A673 (cell line): ENCODE measurements around the gene DFFB. TPM values are rescaled to one million over a fixed set of nuclear protein-coding genes. Genes with fewer than 3 reads are reported as not detected.

Experiments
- BruUV-seq: library from RNA; stranded (reverse); fragments of 400-500 nt; replicated peaks from 2 replicates; lab custom pipeline; 2021; lab: Mats Ljungman, UMichigan
- CTCF ChIA-PET: fragments of 300-600 bp; sonication (Branson Sonifier 250); formaldehyde crosslinking; loops from one replicate; lab custom pipeline; 2022; ENCODE audit warnings: antibody characterized with exemption; lab: Charles Lee
- POLR2A ChIA-PET: fragments of 300-600 bp; sonication (Branson Sonifier 250); formaldehyde crosslinking; loops from one replicate; lab custom pipeline; 2022; ENCODE audit warnings: antibody characterized with exemption; ENCODE audit not compliant: low non-redundant PET; lab: Charles Lee
- DNase-seq: peaks from one replicate; pipeline ENCODE4 v3.0.0-alpha.2; 2015; ENCODE audit warnings: low spot score
- H3K27ac ChIP-seq: fragments of 200-600 bp; sonication (generic); 2 replicates; pipeline ENCODE4 v1.5.1; 2016; ENCODE audit warnings: mixed run types, low read depth, mild to moderate bottlenecking, mixed read lengths, antibody characterized with exemption, low read length; ENCODE audit not compliant: poor library complexity, severe bottlenecking
- H3K27me3 ChIP-seq: fragments of 200-600 bp; sonication (generic); replicated peaks from 2 replicates; pipeline ENCODE4 v1.6.1; 2017; ENCODE audit warnings: mixed run types, low read depth, mild to moderate bottlenecking, mixed read lengths, antibody characterized with exemption, low read length; ENCODE audit not compliant: insufficient read depth, poor library complexity
- H3K36me3 ChIP-seq: fragments of 200-600 bp; sonication (generic); 2 replicates; pipeline ENCODE4 v1.6.1; 2016; ENCODE audit warnings: mixed run types, mild to moderate bottlenecking, mixed read lengths, antibody characterized with exemption, low read length; ENCODE audit not compliant: insufficient read depth, poor library complexity, severe bottlenecking
- H3K4me1 ChIP-seq: fragments of 200-600 bp; sonication (generic); 2 replicates; pipeline ENCODE4 v1.6.1; 2017; ENCODE audit warnings: mixed run types, mild to moderate bottlenecking, mixed read lengths, antibody characterized with exemption, low read length; ENCODE audit not compliant: insufficient read depth, poor library complexity, severe bottlenecking
- H3K4me3 ChIP-seq: fragments of 200-600 bp; sonication (generic); 2 replicates; pipeline ENCODE4 v1.5.1; 2016; ENCODE audit warnings: low read depth, mixed run types, mild to moderate bottlenecking, mixed read lengths, low read length; ENCODE audit not compliant: poor library complexity, severe bottlenecking
- H3K9me3 ChIP-seq: fragments of 200-600 bp; sonication (generic); 2 replicates; pipeline ENCODE4 v1.6.1; 2016; ENCODE audit warnings: mixed run types, low read depth, mild to moderate bottlenecking, mixed read lengths, antibody characterized with exemption, low read length; ENCODE audit not compliant: poor library complexity, severe bottlenecking
- EZH2 ChIP-seq: fragments of 200-600 bp; sonication (generic); IDR thresholded peaks from 2 replicates; pipeline ENCODE4 v1.6.1; 2017; ENCODE audit warnings: borderline replicate concordance, low read depth, mild to moderate bottlenecking, mixed read lengths, antibody characterized with exemption, low read length; ENCODE audit not compliant: poor library complexity, severe bottlenecking
- intact Hi-C: fragments of 100-400 bp; cut with micrococcal nuclease; formaldehyde crosslinking; loops from one replicate; pipeline ENCODE4 v1.10.0; 2022; ENCODE audit not compliant: unreplicated experiment
- total RNA-seq: library from RNA; stranded (reverse); gene quantifications from 2 replicates; pipeline ENCODE4 v1.2.3, GENCODE V29; 2021
- TF ChIP-seq, protein P1 (sequence below): fragments of 300-800, 200-600 bp; sonication (generic); conservative IDR thresholded peaks from 2 replicates; pipeline ENCODE4 v1.5.1; 2017; ENCODE audit warnings: low read depth, mild to moderate bottlenecking, antibody characterized with exemption, low read length, moderate library complexity, mixed read lengths

The DFFB gene
- total RNA-seq, 1 experiment from 2014 or later = 8.9 TPM

- TF ChIP-seq EZH2 = no peak
- TF ChIP-seq, protein P1, sequence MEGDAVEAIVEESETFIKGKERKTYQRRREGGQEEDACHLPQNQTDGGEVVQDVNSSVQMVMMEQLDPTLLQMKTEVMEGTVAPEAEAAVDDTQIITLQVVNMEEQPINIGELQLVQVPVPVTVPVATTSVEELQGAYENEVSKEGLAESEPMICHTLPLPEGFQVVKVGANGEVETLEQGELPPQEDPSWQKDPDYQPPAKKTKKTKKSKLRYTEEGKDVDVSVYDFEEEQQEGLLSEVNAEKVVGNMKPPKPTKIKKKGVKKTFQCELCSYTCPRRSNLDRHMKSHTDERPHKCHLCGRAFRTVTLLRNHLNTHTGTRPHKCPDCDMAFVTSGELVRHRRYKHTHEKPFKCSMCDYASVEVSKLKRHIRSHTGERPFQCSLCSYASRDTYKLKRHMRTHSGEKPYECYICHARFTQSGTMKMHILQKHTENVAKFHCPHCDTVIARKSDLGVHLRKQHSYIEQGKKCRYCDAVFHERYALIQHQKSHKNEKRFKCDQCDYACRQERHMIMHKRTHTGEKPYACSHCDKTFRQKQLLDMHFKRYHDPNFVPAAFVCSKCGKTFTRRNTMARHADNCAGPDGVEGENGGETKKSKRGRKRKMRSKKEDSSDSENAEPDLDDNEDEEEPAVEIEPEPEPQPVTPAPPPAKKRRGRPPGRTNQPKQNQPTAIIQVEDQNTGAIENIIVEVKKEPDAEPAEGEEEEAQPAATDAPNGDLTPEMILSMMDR = no peak
- Histone ChIP-seq H3K27ac (no peak overlapping the region), H3K9me3 (no peaks in the 10 kb centered on the region), H3K4me3 (no peak overlapping the region), H3K36me3 (peaks cover 6% of the 10 kb centered on the region), H3K4me1 (no peaks in the 10 kb centered on the region), H3K27me3 (no peaks in the 10 kb centered on the region)
- no peak for DNase-seq
- POLR2A ChIA-PET = no interaction called here
- CTCF ChIA-PET = no interaction called here
- intact Hi-C loops = no loop called here
- no TSS peak for BruUV-seq
Measured at GRCh38 chr1:3846541-3846940, 10.7 kb upstream of the DFFB start.

GRCh38 chr1:3847081-3847480, 10.2 kb upstream of the DFFB start:
- Histone ChIP-seq H3K27ac (no peak overlapping the region), H3K27me3 (no peaks in the 10 kb centered on the region), H3K4me1 (no peaks in the 10 kb centered on the region), H3K36me3 (peaks cover 7% of the 10 kb centered on the region), H3K4me3 (no peak overlapping the region), H3K9me3 (no peaks in the 10 kb centered on the region)
- ChIA-PET POLR2A (no interaction called here), CTCF (no interaction called here)
- no peak for DNase-seq
- TF ChIP-seq, protein P1 = no peak
- TF ChIP-seq EZH2 = no peak
- intact Hi-C loops = no loop called here
- no TSS peak for BruUV-seq

GRCh38 chr1:3850857-3851256, 6.4 kb upstream of the DFFB start:
- no peak overlapping the region for H3K4me3 ChIP-seq
- TF ChIP-seq EZH2 = no peak
- TF ChIP-seq, protein P1 = no peak
- no TSS peak for BruUV-seq
- intact Hi-C loops = no loop called here
- POLR2A ChIA-PET = no interaction called here
- CTCF ChIA-PET = no interaction called here
- no peaks in the 10 kb centered on the region for H3K27me3 ChIP-seq
- DNase-seq = no peak
- H3K36me3 ChIP-seq = peaks cover 7% of the 10 kb centered on the region
- no peaks in the 10 kb centered on the region for H3K9me3 ChIP-seq
- no peaks in the 10 kb centered on the region for H3K4me1 ChIP-seq
- no peak overlapping the region for H3K27ac ChIP-seq
